OCI-LY1 (cell line): ENCODE measurements around the gene CRMP1.

Experiments
- CTCF ChIP-seq: fragments of 200-600 bp; sonication (generic), shearing (Covaris generic); IDR thresholded peaks from 2 replicates; pipeline ENCODE4 v1.5.1; 2017; ENCODE audit warnings: mild to moderate bottlenecking, antibody characterized with exemption, low read length, moderate library complexity, mixed read lengths
- EZH2 ChIP-seq: fragments of 200-600 bp; sonication (generic), shearing (Covaris generic); IDR thresholded peaks from 2 replicates; pipeline ENCODE4 v1.8.0; 2017; ENCODE audit warnings: borderline replicate concordance, mixed run types, mild to moderate bottlenecking, antibody characterized with exemption, low read length, moderate library complexity, mixed read lengths

DNA sequence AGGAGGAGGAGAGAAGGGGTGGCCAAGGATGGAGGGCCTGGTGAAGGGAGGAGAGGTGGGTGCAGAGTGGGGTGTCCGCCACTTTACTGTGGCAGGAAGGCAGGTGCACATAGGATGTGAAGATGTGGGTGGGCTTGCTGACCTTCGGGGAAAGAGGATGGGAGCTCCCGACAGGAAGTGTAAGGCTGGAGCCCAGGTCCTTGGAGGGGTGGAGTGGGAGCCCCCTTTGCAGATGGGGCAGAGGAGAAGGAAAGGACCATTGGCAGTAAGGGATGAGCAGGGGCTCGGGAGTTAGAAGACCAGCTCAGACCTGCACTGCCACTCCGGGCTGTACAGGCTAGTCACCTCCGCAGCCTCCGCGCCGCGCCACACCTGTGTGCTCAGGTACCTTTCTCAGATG is 92.4 kb downstream of the CRMP1 start:
- TF ChIP-seq CTCF (no peak), EZH2 (no peak)
